ENCODE measurements around the gene PLIN5.

The PLIN5 gene

DNA sequence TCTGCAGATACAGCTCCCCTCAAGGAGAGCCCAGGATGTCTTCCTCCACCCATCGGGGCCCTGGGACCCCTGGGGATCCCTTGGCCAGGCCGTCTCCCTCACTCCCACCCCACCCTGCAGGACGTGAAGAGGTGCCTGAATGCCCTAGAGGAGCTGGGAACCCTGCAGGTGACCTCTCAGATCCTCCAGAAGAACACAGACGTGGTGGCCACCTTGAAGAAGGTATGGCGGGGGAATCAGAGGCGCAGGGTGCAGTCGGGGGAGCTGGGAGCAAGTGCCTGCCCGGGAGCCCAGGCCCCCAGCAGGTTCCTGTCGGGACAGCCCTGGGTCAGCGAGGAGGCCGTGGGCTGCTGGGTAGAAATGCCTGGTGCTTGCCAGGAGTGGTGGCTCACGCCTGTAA is 36.3 kb downstream of the PLIN5 start:
- TF ChIP-seq MYC (IDR thresholded peaks at IDR 0.05; ENCODE audit: low read depth, low read length), result no peak
- no peak for TF ChIP-seq POLR2A (IDR thresholded peaks at IDR 0.05; ENCODE audit: extremely low read depth, insufficient read length)
- TF ChIP-seq CTCF (IDR thresholded peaks at IDR 0.05; ENCODE audit: low read depth, low read length), result no peak
- TF ChIP-seq, protein P1, sequence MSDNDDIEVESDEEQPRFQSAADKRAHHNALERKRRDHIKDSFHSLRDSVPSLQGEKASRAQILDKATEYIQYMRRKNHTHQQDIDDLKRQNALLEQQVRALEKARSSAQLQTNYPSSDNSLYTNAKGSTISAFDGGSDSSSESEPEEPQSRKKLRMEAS (IDR thresholded peaks at IDR 0.05; ENCODE audit: low read depth, low read length), result no peak
- H3K4me3 ChIP-seq (ENCODE audit: low read depth, low read length), result no peak overlapping the region
- no peak for DNase-seq (ENCODE audit: low read depth)

DNA sequence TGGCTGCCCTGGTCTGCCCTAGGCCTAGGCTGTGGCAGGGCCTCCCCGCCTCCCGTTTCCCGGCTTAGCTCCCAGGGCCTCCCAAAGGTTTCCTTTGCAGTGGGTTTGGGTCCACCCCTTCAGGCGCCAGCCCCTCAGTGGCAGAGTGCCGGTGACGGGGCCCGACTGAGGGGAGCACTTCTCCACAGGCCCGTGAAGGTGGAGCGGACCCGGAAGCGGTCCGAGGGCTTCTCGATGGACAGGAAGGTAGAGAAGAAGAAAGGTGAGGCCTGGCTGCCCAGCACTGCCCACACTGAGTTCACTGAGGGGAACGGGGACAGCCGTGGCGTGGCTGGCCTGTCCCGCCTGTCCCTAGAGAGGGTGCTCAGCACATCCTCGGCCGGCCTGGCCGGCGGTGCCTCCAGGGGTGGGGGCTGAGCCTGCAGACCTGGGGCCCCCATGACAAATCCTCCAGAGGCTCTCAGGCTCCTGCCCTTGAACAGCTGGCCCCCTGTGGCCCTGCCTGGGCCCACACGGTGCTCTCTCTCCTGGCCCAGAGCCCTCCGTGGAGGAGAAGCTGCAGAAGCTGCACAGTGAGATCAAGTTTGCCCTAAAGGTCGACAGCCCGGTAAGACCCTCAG is 37.1 kb downstream of the PLIN5 start:
- no peak for DNase-seq (ENCODE audit: low read depth)
- no peak overlapping the region for H3K4me3 ChIP-seq (ENCODE audit: low read depth, low read length)
- no peak for TF ChIP-seq POLR2A (IDR thresholded peaks at IDR 0.05; ENCODE audit: extremely low read depth, insufficient read length)
- no peak for TF ChIP-seq MYC (IDR thresholded peaks at IDR 0.05; ENCODE audit: low read depth, low read length)
- TF ChIP-seq, protein P1 (IDR thresholded peaks at IDR 0.05; ENCODE audit: low read depth, low read length), result no peak
- no peak for TF ChIP-seq CTCF (IDR thresholded peaks at IDR 0.05; ENCODE audit: low read depth, low read length)

DNA sequence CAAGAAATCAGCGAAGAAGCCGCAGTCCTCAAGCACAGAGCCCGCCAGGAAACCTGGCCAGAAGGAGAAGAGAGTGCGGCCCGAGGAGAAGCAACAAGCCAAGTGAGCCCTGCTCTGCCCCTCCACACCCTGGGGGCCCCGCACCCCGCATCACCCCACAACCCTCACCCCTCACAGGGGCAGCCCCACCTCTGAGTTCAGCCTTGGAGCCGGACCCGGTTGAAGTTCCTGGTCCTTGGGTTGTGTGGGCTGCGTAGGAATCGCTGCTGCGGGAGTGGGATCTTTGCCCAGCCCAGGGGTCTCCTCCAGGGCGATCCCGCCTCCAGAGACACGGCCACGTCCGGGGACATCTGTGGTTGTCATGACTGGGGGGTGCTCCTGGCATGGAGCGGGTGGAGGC is 38.7 kb downstream of the PLIN5 start:
- TF ChIP-seq POLR2A (IDR thresholded peaks at IDR 0.05; ENCODE audit: extremely low read depth, insufficient read length), result no peak
- no peak for TF ChIP-seq CTCF (IDR thresholded peaks at IDR 0.05; ENCODE audit: low read depth, low read length)
- TF ChIP-seq, protein P1 (IDR thresholded peaks at IDR 0.05; ENCODE audit: low read depth, low read length), result no peak
- no peak for TF ChIP-seq MYC (IDR thresholded peaks at IDR 0.05; ENCODE audit: low read depth, low read length)
- H3K4me3 ChIP-seq (ENCODE audit: low read depth, low read length), result no peak overlapping the region
- DNase-seq (ENCODE audit: low read depth), result no peak

DNA sequence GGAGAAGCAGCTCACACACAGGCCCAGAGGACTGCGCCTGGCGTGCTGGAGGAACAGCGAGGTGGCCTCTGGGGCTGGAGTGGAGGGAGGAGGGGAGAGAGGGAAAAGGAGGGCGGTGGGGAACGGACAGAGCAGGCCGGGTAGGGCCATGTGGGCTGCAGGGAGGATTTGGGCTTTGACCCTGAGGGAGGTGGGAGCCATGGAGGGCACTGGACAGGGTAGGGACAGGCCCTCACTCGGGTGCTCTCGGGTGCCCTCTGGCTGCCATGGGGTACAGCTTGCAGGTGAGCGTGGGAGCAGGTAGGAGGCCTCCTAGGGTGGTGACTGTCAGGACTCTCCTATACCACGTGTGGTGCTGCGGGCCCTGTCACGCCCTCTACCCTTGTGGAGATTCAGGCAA is 39.6 kb downstream of the PLIN5 start:
- DNase-seq (ENCODE audit: low read depth), result no peak
- H3K4me3 ChIP-seq (ENCODE audit: low read depth, low read length), result no peak overlapping the region
- TF ChIP-seq MYC (IDR thresholded peaks at IDR 0.05; ENCODE audit: low read depth, low read length) (no peak), POLR2A (IDR thresholded peaks at IDR 0.05; ENCODE audit: extremely low read depth, insufficient read length) (no peak), CTCF (IDR thresholded peaks at IDR 0.05; ENCODE audit: low read depth, low read length) (no peak)
- TF ChIP-seq, protein P1 (IDR thresholded peaks at IDR 0.05; ENCODE audit: low read depth, low read length), result no peak

DNA sequence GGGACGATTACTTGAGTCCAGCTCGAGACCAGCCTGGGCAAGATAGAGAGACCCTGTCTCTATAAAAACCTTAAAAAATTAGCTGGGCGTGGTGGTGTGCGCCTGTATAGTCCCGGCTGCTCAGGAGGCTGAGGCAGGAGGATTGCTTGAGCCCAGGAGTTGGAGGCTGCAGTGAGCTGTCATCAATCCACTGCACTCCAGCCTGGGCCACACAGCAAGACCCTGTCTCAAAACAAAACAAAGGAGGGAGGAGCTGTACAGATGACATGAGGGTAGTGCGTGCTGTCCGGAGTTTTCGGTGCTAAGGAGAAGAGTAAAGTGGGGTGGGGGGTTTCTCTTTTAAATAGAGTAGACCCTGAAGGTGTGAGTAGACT is 40.3 kb downstream of the PLIN5 start:
- DNase-seq (ENCODE audit: low read depth), result no peak
- TF ChIP-seq, protein P1 (IDR thresholded peaks at IDR 0.05; ENCODE audit: low read depth, low read length), result no peak
- TF ChIP-seq MYC (IDR thresholded peaks at IDR 0.05; ENCODE audit: low read depth, low read length) (no peak), POLR2A (IDR thresholded peaks at IDR 0.05; ENCODE audit: extremely low read depth, insufficient read length) (no peak), CTCF (IDR thresholded peaks at IDR 0.05; ENCODE audit: low read depth, low read length) (no peak)
- H3K4me3 ChIP-seq (ENCODE audit: low read depth, low read length), result no peak overlapping the region
